ENCODE results near the gene KCNAB2.

Gene KCNAB2

DNA sequence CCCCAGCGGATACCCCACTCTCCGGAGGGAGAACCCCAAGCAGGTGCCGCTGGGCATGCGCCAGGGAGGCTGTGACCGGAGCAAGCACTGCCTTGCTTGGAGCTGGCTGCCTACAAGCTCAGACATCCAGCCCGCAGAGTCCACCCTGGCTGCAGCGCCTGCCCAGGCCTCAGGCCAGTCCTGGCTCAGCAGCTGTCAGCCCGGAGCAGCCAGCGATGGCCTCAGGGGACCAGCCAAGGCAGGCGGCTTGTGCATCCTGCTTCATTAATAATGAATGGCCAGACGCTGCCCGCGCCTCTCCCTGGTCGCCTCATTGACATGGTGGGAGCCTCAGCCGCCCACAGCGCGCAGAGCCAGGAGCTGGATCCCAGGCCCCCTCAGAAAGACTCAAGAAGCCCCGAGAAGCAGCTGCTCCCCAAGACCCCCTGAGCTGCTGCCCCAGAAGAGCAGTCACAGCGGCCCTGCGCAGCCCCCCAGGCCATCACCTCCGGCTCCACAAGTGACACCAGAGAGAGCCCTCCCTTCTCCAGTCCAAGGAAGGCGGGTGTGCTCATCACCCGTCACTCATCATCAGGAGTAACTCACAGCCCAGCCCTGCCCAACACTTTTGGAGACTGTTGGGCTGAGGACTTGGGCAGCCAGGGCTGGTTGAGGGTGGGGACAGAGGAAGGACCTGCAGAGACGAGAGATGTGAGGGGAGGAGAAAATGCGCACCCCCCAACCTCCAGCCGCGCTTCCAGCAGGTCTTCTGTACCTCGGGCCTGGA is 19.6 kb downstream of the KCNAB2 start:
- no peak overlapping the region for H3K4me2 ChIP-seq (ENCODE audit: low read depth, low read length, poor library complexity, severe bottlenecking)
- TF ChIP-seq EZH2phosphoT487 (IDR thresholded peaks at IDR 0.05; ENCODE audit: borderline replicate concordance): no peak
- TF ChIP-seq, protein P1, sequence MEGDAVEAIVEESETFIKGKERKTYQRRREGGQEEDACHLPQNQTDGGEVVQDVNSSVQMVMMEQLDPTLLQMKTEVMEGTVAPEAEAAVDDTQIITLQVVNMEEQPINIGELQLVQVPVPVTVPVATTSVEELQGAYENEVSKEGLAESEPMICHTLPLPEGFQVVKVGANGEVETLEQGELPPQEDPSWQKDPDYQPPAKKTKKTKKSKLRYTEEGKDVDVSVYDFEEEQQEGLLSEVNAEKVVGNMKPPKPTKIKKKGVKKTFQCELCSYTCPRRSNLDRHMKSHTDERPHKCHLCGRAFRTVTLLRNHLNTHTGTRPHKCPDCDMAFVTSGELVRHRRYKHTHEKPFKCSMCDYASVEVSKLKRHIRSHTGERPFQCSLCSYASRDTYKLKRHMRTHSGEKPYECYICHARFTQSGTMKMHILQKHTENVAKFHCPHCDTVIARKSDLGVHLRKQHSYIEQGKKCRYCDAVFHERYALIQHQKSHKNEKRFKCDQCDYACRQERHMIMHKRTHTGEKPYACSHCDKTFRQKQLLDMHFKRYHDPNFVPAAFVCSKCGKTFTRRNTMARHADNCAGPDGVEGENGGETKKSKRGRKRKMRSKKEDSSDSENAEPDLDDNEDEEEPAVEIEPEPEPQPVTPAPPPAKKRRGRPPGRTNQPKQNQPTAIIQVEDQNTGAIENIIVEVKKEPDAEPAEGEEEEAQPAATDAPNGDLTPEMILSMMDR (conservative IDR thresholded peaks at IDR 0.05; ENCODE audit: low read length): no peak
- no peak overlapping the region for H2AFZ ChIP-seq (ENCODE audit: low read length)
- H3F3A ChIP-seq (ENCODE audit: low read depth): no peaks in the 10 kb centered on the region
- H3K9me3 ChIP-seq (ENCODE audit: insufficient read depth, low read depth, low read length): no peaks in the 10 kb centered on the region
- no peak overlapping the region for H3K9ac ChIP-seq (ENCODE audit: low read depth, low read length, poor library complexity, severe bottlenecking)
- no peaks in the 10 kb centered on the region for H3K27me3 ChIP-seq (ENCODE audit: insufficient read depth, low read length, poor library complexity, severe bottlenecking)
- H3K79me2 ChIP-seq (ENCODE audit: insufficient read depth, low read length): peaks cover 15% of the 10 kb centered on the region; the same call in 1 of the 2 replicates
- no peaks in the 10 kb centered on the region for H3K9me2 ChIP-seq (replicated peaks; ENCODE audit: low read depth, low read length)
- peaks cover 78% of the 10 kb centered on the region; the same call in 1 of the 2 replicates for H3K36me3 ChIP-seq (ENCODE audit: insufficient read depth, low read length)
- H4K20me1 ChIP-seq (ENCODE audit: insufficient read depth, low read length, poor library complexity, severe bottlenecking): peaks cover 27% of the 10 kb centered on the region
- no peak overlapping the region for H3K4me3 ChIP-seq (ENCODE audit: low read length, poor library complexity, severe bottlenecking)
- no peaks in the 10 kb centered on the region for H3K4me1 ChIP-seq (ENCODE audit: insufficient read depth, low read length, poor library complexity, severe bottlenecking)

DNA sequence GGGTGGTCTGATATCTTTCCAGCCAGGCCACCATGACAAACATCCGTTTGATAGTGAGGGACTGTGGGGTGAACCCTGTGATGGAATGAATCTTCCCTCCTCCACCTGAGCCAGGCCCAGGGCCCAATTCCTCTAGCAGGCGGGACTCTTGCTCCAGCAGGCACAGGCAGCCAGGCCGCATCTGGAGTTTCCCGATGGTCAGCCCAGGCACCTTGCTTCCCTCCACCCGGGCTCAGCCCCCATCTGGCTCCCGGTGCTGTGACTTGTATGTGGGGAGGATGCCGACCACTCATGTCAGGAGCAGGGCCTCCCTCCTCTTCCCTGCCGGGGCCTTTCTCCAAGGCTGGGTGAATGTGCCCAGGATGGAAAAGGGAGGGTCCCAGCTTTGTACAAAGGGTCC is 21.0 kb downstream of the KCNAB2 start:
- H3K79me2 ChIP-seq (ENCODE audit: insufficient read depth, low read length): peaks cover 15% of the 10 kb centered on the region; the same call in 1 of the 2 replicates
- H3K4me3 ChIP-seq (ENCODE audit: low read length, poor library complexity, severe bottlenecking): no peak overlapping the region
- H3F3A ChIP-seq (ENCODE audit: low read depth): no peaks in the 10 kb centered on the region
- peaks cover 22% of the 10 kb centered on the region for H4K20me1 ChIP-seq (ENCODE audit: insufficient read depth, low read length, poor library complexity, severe bottlenecking)
- no peak for TF ChIP-seq EZH2phosphoT487 (IDR thresholded peaks at IDR 0.05; ENCODE audit: borderline replicate concordance)
- TF ChIP-seq, protein P1 (conservative IDR thresholded peaks at IDR 0.05; ENCODE audit: low read length): no peak
- H3K36me3 ChIP-seq (ENCODE audit: insufficient read depth, low read length): peaks cover 79% of the 10 kb centered on the region; the same call in 1 of the 2 replicates
- H2AFZ ChIP-seq (ENCODE audit: low read length): no peak overlapping the region
- no peak overlapping the region for H3K4me2 ChIP-seq (ENCODE audit: low read depth, low read length, poor library complexity, severe bottlenecking)
- no peaks in the 10 kb centered on the region for H3K27me3 ChIP-seq (ENCODE audit: insufficient read depth, low read length, poor library complexity, severe bottlenecking)
- H3K4me1 ChIP-seq (ENCODE audit: insufficient read depth, low read length, poor library complexity, severe bottlenecking): no peaks in the 10 kb centered on the region
- H3K9ac ChIP-seq (ENCODE audit: low read depth, low read length, poor library complexity, severe bottlenecking): no peak overlapping the region
- no peaks in the 10 kb centered on the region for H3K9me2 ChIP-seq (replicated peaks; ENCODE audit: low read depth, low read length)
- no peaks in the 10 kb centered on the region for H3K9me3 ChIP-seq (ENCODE audit: insufficient read depth, low read depth, low read length)

DNA sequence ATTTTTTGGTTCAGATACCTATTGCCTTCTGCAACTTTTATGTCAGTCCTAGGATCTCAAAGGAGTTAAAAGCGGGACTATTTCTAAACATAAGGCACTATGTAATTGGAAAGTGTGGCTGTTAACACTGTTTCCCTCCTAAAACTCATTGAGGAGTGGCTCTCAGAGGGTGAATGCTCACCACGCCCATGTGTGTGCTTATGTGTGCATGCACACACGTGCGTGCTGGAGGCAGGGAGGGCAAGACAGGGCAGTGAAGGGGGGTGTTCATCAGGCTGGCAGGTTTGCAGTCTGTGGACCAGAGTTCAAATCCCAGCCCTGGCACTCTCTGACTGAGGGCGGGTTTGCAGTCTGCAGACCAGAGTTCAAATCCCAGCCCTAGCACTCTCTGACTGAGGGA is 22.4 kb downstream of the KCNAB2 start:
- Histone ChIP-seq H3K9me3 (ENCODE audit: insufficient read depth, low read depth, low read length) (no peaks in the 10 kb centered on the region), H3K4me3 (ENCODE audit: low read length, poor library complexity, severe bottlenecking) (no peak overlapping the region), H3K36me3 (ENCODE audit: insufficient read depth, low read length) (peaks cover 84% of the 10 kb centered on the region; the same call in 1 of the 2 replicates), H3K79me2 (ENCODE audit: insufficient read depth, low read length) (peaks cover 15% of the 10 kb centered on the region; the same call in 1 of the 2 replicates), H3K9ac (ENCODE audit: low read depth, low read length, poor library complexity, severe bottlenecking) (no peak overlapping the region), H3K4me2 (ENCODE audit: low read depth, low read length, poor library complexity, severe bottlenecking) (no peak overlapping the region), H3K4me1 (ENCODE audit: insufficient read depth, low read length, poor library complexity, severe bottlenecking) (no peaks in the 10 kb centered on the region), H3F3A (ENCODE audit: low read depth) (no peaks in the 10 kb centered on the region), H3K9me2 (replicated peaks; ENCODE audit: low read depth, low read length) (no peaks in the 10 kb centered on the region), H4K20me1 (ENCODE audit: insufficient read depth, low read length, poor library complexity, severe bottlenecking) (peaks cover 26% of the 10 kb centered on the region), H2AFZ (ENCODE audit: low read length) (no peak overlapping the region), H3K27me3 (ENCODE audit: insufficient read depth, low read length, poor library complexity, severe bottlenecking) (no peaks in the 10 kb centered on the region)
- no peak for TF ChIP-seq EZH2phosphoT487 (IDR thresholded peaks at IDR 0.05; ENCODE audit: borderline replicate concordance)
- TF ChIP-seq, protein P1 (conservative IDR thresholded peaks at IDR 0.05; ENCODE audit: low read length): no peak
